HepG2 (cell line): ENCODE data around the gene MEDAG. TPM values are rescaled to one million over a fixed set of nuclear protein-coding genes. Genes with fewer than 3 reads are reported as not detected.

ENCODE experiments used
- ATAC-seq: fragments of 200-7000 bp; cut with Tn5 transposase; 3 replicates; pipeline ENCODE4 v1.9.1; 2020; ENCODE audit warnings: mild to moderate bottlenecking, moderate library complexity
- BruUV-seq: library from RNA; stranded (reverse); fragments of 400-500 nt; replicated peaks from 2 replicates; lab custom pipeline; 2021; lab: Mats Ljungman, UMichigan
- CTCF ChIA-PET: fragments of 300-600 bp; formaldehyde crosslinking; extraction: SDS; loops from one replicate; lab custom pipeline; 2021; ENCODE audit warnings: low total read pairs, inconsistent platforms, low intra/inter-chr PET ratio; lab: Yijun Ruan, JAX
- POLR2A ChIA-PET: fragments of 350-600 bp; sonication (Branson Sonifier 250); formaldehyde crosslinking; loops from one replicate; lab custom pipeline; 2020; ENCODE audit warnings: antibody characterized with exemption, inconsistent platforms; lab: Yijun Ruan, JAX
- DNase-seq: peaks from one replicate; pipeline ENCODE4 v3.0.0-alpha.2; 2015; ENCODE audit warnings: low spot score
- FAIRE-seq: peaks from 3 replicates; lab custom pipeline; 2011; peaks lifted over from hg19 to GRCh38; lab: Jason Lieb, UNC
- H2AFZ ChIP-seq: one replicate; pipeline ENCODE4 v1.6.1; 2011; ENCODE audit warnings: low read length, inconsistent platforms
- H3K27ac ChIP-seq: fragments of 300-600 bp; 3 replicates; pipeline ENCODE4 v1.8.0; 2011; ENCODE audit warnings: mixed run types, mild to moderate bottlenecking, mixed read lengths, low read length, inconsistent platforms; ENCODE audit not compliant: insufficient read depth; ENCODE audit errors: extremely low read length
- H3K27me3 ChIP-seq, 2 experiments: fragments of 200-600 bp in 1 of 2; 2 replicates in 1 of 2; 3 replicates in 1 of 2; pipeline versions ENCODE4 v1.6.0 to v1.8.0; 2011; ENCODE audit warnings: low read length in 2 of 2, mild to moderate bottlenecking in 2 of 2, moderate library complexity in 2 of 2, inconsistent platforms in 1 of 2; ENCODE audit not compliant: insufficient read depth in 2 of 2, control insufficient read depth in 1 of 2
- H3K36me3 ChIP-seq, 2 experiments: fragments of 200-600 bp in 1 of 2; replicated peaks in 1 of 2; 2 replicates in 1 of 2; 3 replicates in 1 of 2; pipeline versions ENCODE4 v1.5.1 to v1.8.0; 2011; ENCODE audit warnings: low read length in 2 of 2, inconsistent platforms in 1 of 2; ENCODE audit not compliant: insufficient read depth in 2 of 2, control insufficient read depth in 1 of 2
- H3K4me1 ChIP-seq: 2 replicates; pipeline ENCODE4 v1.5.1; 2012; ENCODE audit warnings: low read length, inconsistent platforms; ENCODE audit not compliant: insufficient read depth
- H3K4me2 ChIP-seq: 2 replicates; pipeline ENCODE4 v1.6.0; 2011; ENCODE audit warnings: low read depth, low read length, inconsistent platforms
- H3K4me3 ChIP-seq, 3 experiments: fragments of 200-600 bp in 1 of 3; sonication (generic), shearing (Covaris generic) in 1 of 3; replicated peaks in 1 of 3; 2 replicates each; pipeline ENCODE4 v1.5.1; 2011 to 2016; ENCODE audit warnings: low read length in 3 of 3, inconsistent platforms in 2 of 3, low read depth in 2 of 3, mild to moderate bottlenecking in 2 of 3, control low read depth in 1 of 3, mixed read lengths in 1 of 3; ENCODE audit not compliant: insufficient read depth in 1 of 3
- H3K79me2 ChIP-seq: one replicate; pipeline ENCODE4 v1.6.1; 2011; ENCODE audit warnings: low read length, inconsistent platforms; ENCODE audit not compliant: insufficient read depth
- H3K9ac ChIP-seq: 2 replicates; pipeline ENCODE4 v1.6.0; 2011; ENCODE audit warnings: mild to moderate bottlenecking, low read depth, low read length, inconsistent platforms; ENCODE audit not compliant: insufficient read depth
- H3K9me3 ChIP-seq: 2 replicates; pipeline ENCODE4 v1.5.1; 2012; ENCODE audit warnings: mild to moderate bottlenecking, low read length
- H4K20me1 ChIP-seq: 2 replicates; pipeline ENCODE4 v1.6.0; 2011; ENCODE audit warnings: inconsistent platforms, mild to moderate bottlenecking, low read length, moderate library complexity; ENCODE audit not compliant: insufficient read depth
- FOXA3 ChIP-seq: IDR thresholded peaks from 2 replicates; pipeline ENCODE4 v1.6.1; 2016; ENCODE audit warnings: missing genetic modification reagents, missing compliant biosample characterization
- RORA ChIP-seq: sonication (generic); formaldehyde crosslinking; IDR thresholded peaks from 2 replicates; pipeline ENCODE4 v1.5.0; 2020; ENCODE audit warnings: mild to moderate bottlenecking, missing genetic modification reagents, moderate library complexity
- TSC22D2 ChIP-seq: sonication (generic); formaldehyde crosslinking; IDR thresholded peaks from 2 replicates; pipeline ENCODE4 v1.5.1; 2020; ENCODE audit warnings: missing genetic modification reagents, mild to moderate bottlenecking, borderline replicate concordance
- WGBS: methylation state at CpG from one replicate; pipeline ENCODE4 v1.1.6; 2017; ENCODE audit warnings: low lambda C conversion rate; 5-methylcytosine and 5-hydroxymethylcytosine counted together
- in situ Hi-C: cut with HindIII; loops from 2 replicates; pipeline ENCODE4 v1.10.0; 2017; ENCODE audit warnings: low pct_unique_long_range_greater_than_20kb; ENCODE audit not compliant: extremely low pct_ligation_motif_present
- intact Hi-C: fragments of 100-400 bp; cut with micrococcal nuclease; formaldehyde crosslinking; loops from one replicate; pipeline ENCODE4 v1.10.0; 2022; ENCODE audit not compliant: unreplicated experiment
- polyA plus RNA-seq, 8 experiments: library from polyadenylated mRNA; depleted of rRNA in 3 of 8; stranded (reverse) in 7 of 8; unstranded in 1 of 8; fragments of >200 nt; fragmentation: Illumina TruSeq in 4 of 8; extraction: Trizol in 4 of 8; gene quantifications; 2 replicates each; pipeline versions ENCODE4 v1.2.1 to v1.2.3, GENCODE V29; 2011 to 2016; ENCODE audit warnings: low read depth in 4 of 8, missing spikeins in 1 of 8, mixed read lengths in 1 of 8; ENCODE audit not compliant: insufficient read depth in 1 of 8
- total RNA-seq, 5 experiments: library from RNA; depleted of rRNA; stranded (reverse); fragments of >200 nt; fragmentation: Illumina TruSeq; extraction: Trizol; gene quantifications; 2 replicates each; pipeline ENCODE4 v1.2.3, GENCODE V29; 2016; ENCODE audit warnings: low read depth in 1 of 5
- TF ChIP-seq, protein P1 (sequence below): sonication (generic); formaldehyde crosslinking; IDR thresholded peaks from 2 replicates; pipeline ENCODE4 v1.8.0; 2022; ENCODE audit warnings: mild to moderate bottlenecking, missing genetic modification reagents
- TF ChIP-seq, protein P2 (sequence below): sonication (generic); formaldehyde crosslinking; conservative IDR thresholded peaks from 2 replicates; pipeline ENCODE4 v1.4.0; 2020; ENCODE audit warnings: missing genetic modification reagents

The MEDAG gene
- total and polyA plus RNA-seq, 2 of the 13 experiments (the other 11 are each of a cell fraction or from before 2014, with no cell fraction given): not detected

DNA sequence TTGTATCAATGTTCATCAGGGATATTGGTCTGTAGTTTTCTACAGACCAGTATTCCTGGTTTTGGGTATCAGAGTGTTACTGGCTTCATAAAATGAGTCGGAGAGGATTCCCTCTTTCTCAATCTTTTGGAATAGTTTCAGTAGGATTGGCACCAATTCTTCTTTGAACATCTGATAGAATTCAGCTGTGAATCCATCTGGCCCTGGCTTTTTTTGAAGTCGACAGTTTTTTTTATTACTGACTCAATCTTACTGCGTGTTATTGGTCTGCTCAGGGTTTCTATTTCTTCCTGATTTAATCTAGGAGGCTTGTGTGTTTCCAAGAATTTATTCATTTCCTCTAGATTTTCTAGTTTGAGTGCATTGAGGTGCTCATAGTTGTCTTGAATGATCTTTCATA, 37.8 kb downstream of the MEDAG start:
- Histone ChIP-seq H2AFZ (no peak overlapping the region), H3K9ac (no peak overlapping the region), H3K27me3 (no peaks in the 10 kb centered on the region), H4K20me1 (no peaks in the 10 kb centered on the region), H3K4me1 (no peaks in the 10 kb centered on the region), H3K4me3 (no peak overlapping the region), H3K79me2 (no peaks in the 10 kb centered on the region), H3K9me3 (no peaks in the 10 kb centered on the region), H3K4me2 (no peak overlapping the region), H3K36me3 (no peaks in the 10 kb centered on the region), H3K27ac (no peak overlapping the region)
- TF ChIP-seq TSC22D2 (CRISPR knock-in tag) (no peak), FOXA3 (CRISPR knock-in tag) (no peak), RORA (no peak)
- TF ChIP-seq, protein P1, sequence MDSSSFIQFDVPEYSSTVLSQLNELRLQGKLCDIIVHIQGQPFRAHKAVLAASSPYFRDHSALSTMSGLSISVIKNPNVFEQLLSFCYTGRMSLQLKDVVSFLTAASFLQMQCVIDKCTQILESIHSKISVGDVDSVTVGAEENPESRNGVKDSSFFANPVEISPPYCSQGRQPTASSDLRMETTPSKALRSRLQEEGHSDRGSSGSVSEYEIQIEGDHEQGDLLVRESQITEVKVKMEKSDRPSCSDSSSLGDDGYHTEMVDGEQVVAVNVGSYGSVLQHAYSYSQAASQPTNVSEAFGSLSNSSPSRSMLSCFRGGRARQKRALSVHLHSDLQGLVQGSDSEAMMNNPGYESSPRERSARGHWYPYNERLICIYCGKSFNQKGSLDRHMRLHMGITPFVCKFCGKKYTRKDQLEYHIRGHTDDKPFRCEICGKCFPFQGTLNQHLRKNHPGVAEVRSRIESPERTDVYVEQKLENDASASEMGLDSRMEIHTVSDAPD: no peak
- TF ChIP-seq, protein P2, sequence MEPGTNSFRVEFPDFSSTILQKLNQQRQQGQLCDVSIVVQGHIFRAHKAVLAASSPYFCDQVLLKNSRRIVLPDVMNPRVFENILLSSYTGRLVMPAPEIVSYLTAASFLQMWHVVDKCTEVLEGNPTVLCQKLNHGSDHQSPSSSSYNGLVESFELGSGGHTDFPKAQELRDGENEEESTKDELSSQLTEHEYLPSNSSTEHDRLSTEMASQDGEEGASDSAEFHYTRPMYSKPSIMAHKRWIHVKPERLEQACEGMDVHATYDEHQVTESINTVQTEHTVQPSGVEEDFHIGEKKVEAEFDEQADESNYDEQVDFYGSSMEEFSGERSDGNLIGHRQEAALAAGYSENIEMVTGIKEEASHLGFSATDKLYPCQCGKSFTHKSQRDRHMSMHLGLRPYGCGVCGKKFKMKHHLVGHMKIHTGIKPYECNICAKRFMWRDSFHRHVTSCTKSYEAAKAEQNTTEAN (CRISPR knock-in tag): no peak
- ATAC-seq: no peak
- DNase-seq: no peak
- in situ Hi-C loops (no loop called here), intact Hi-C loops (no loop called here)
- POLR2A ChIA-PET: no interaction called here
- 0% methylated on average over 3 of the region's 3 CpGs for WGBS
- FAIRE-seq: no peak
- BruUV-seq: no TSS peak
- CTCF ChIA-PET: no interaction called here
